Mesendoderm (in vitro differentiated cells): ENCODE results near the gene TSPOAP1.

Experiments
- DNase-seq: peaks from one replicate; pipeline ENCODE4 v3.0.0; 2013
- H2AK5ac ChIP-seq: 2 replicates; pipeline ENCODE4 v1.6.1; 2013; ENCODE audit warnings: low read length, inconsistent platforms
- H2BK120ac ChIP-seq: 2 replicates; pipeline ENCODE4 v1.6.1; 2013; ENCODE audit warnings: low read depth, mild to moderate bottlenecking, low read length, moderate library complexity, mixed read lengths
- H2BK15ac ChIP-seq: replicated peaks from 2 replicates; pipeline ENCODE4 v1.6.1; 2013; ENCODE audit warnings: low read depth, mild to moderate bottlenecking, moderate library complexity
- H2BK5ac ChIP-seq: 2 replicates; pipeline ENCODE4 v1.6.1; 2013; ENCODE audit warnings: low read length, inconsistent platforms
- H3K18ac ChIP-seq: 2 replicates; pipeline ENCODE4 v1.6.1; 2013; ENCODE audit warnings: mild to moderate bottlenecking, low read length, mixed read lengths
- H3K23ac ChIP-seq: one replicate; pipeline ENCODE4 v1.6.1; 2013; ENCODE audit warnings: low read length
- H3K27ac ChIP-seq: 2 replicates; pipeline ENCODE4 v1.5.1; 2013; ENCODE audit warnings: low read depth, mild to moderate bottlenecking, inconsistent platforms, low read length, moderate library complexity
- H3K27me3 ChIP-seq: 2 replicates; pipeline ENCODE4 v1.6.1; 2013; ENCODE audit warnings: low read length, control low read depth, mild to moderate bottlenecking, inconsistent platforms; ENCODE audit not compliant: insufficient read depth, poor library complexity
- H3K36me3 ChIP-seq: 2 replicates; pipeline ENCODE4 v1.6.1; 2013; ENCODE audit warnings: low read length, inconsistent platforms; ENCODE audit not compliant: control insufficient read depth, insufficient read depth
- H3K4ac ChIP-seq: one replicate; pipeline ENCODE4 v1.6.1; 2013; ENCODE audit warnings: low read depth, mild to moderate bottlenecking, low read length, moderate library complexity
- H3K4me1 ChIP-seq: 2 replicates; pipeline ENCODE4 v1.6.1; 2013; ENCODE audit warnings: low read depth, low read length, inconsistent platforms; ENCODE audit not compliant: control insufficient read depth
- H3K4me2 ChIP-seq: 2 replicates; pipeline ENCODE4 v1.6.1; 2013; ENCODE audit warnings: low read length
- H3K4me3 ChIP-seq: 2 replicates; pipeline ENCODE4 v1.5.1; 2013; ENCODE audit warnings: mild to moderate bottlenecking, low read length
- H3K56ac ChIP-seq: one replicate; pipeline ENCODE4 v1.6.1; 2013; ENCODE audit warnings: low read length
- H3K79me1 ChIP-seq: 2 replicates; pipeline ENCODE4 v1.6.1; 2013; ENCODE audit warnings: low read length, inconsistent platforms
- H3K79me2 ChIP-seq: 2 replicates; pipeline ENCODE4 v1.6.1; 2013; ENCODE audit warnings: mild to moderate bottlenecking, low read length; ENCODE audit not compliant: control insufficient read depth, insufficient read depth
- H3K9ac ChIP-seq: 2 replicates; pipeline ENCODE4 v1.6.1; 2013; ENCODE audit warnings: low read length, inconsistent platforms
- H4K5ac ChIP-seq: one replicate; pipeline ENCODE4 v1.6.1; 2013; ENCODE audit warnings: low read length
- H4K8ac ChIP-seq: one replicate; pipeline ENCODE4 v1.6.1; 2013; ENCODE audit warnings: low read depth, mild to moderate bottlenecking, control low read depth, low read length, moderate library complexity
- WGBS: extraction: QIAGEN DNeasy Blood & Tissue Kit; methylation state at CpG from one replicate; pipeline ENCODE4 v1.1.7; 2013; ENCODE audit warnings: low lambda C conversion rate, missing lambda C conversion rate; ENCODE audit not compliant: insufficient coverage; ENCODE audit errors: extremely low coverage; 5-methylcytosine and 5-hydroxymethylcytosine counted together

Gene TSPOAP1

GRCh38 chr17:58339755-58340404 lies 11.3 kb upstream of the TSPOAP1 start:
- Histone ChIP-seq H3K27me3 (no peaks in the 10 kb centered on the region), H3K27ac (peak overlapping the region; percentile 71), H3K4me1 (peaks cover 24% of the 10 kb centered on the region), H3K4me2 (no peak overlapping the region), H3K18ac (no peak overlapping the region), H4K8ac (no peak overlapping the region), H3K23ac (no peak overlapping the region), H2BK5ac (peak overlapping the region; percentile 39), H2AK5ac (peak overlapping the region; percentile 5), H3K4me3 (no peak overlapping the region), H3K4ac (no peak overlapping the region), H3K56ac (peak overlapping the region; percentile 76), H2BK15ac (no peak overlapping the region), H3K36me3 (peaks cover 1% of the 10 kb centered on the region), H3K9ac (peak overlapping the region; percentile 37), H3K79me2 (no peaks in the 10 kb centered on the region), H3K79me1 (no peaks in the 10 kb centered on the region), H2BK120ac (no peak overlapping the region), H4K5ac (no peak overlapping the region)
- no peak for DNase-seq
- WGBS, result no CpG with 5 or more reads among the region's 6 CpGs

GRCh38 chr17:58338841-58339754 lies 10.5 kb upstream of the TSPOAP1 start:
- Histone ChIP-seq H4K8ac (no peak overlapping the region), H3K4me1 (peaks cover 24% of the 10 kb centered on the region), H3K36me3 (no peaks in the 10 kb centered on the region), H3K79me1 (no peaks in the 10 kb centered on the region), H3K27ac (peak overlapping the region; percentile 88), H2BK120ac (no peak overlapping the region), H3K4me3 (no peak overlapping the region), H3K27me3 (no peaks in the 10 kb centered on the region), H4K5ac (no peak overlapping the region), H3K4ac (peak overlapping the region; percentile 91), H3K18ac (peak overlapping the region; percentile 15), H2BK15ac (no peak overlapping the region), H3K79me2 (no peaks in the 10 kb centered on the region), H3K23ac (no peak overlapping the region), H2BK5ac (peak overlapping the region; percentile 51), H3K56ac (peak overlapping the region; percentile 76), H3K9ac (peak overlapping the region; percentile 37), H2AK5ac (peak overlapping the region; percentile 39), H3K4me2 (no peak overlapping the region)
- peak; percentile 94 for DNase-seq
- WGBS, result no CpG with 5 or more reads among the region's 10 CpGs

- Histone ChIP-seq H2BK120ac (peak overlapping the region; percentile 54), H3K36me3 (no peaks in the 10 kb centered on the region), H2AK5ac (peak overlapping the region; percentile 39), H3K4me1 (peaks cover 24% of the 10 kb centered on the region), H3K4me3 (no peak overlapping the region), H4K5ac (no peak overlapping the region), H3K23ac (no peak overlapping the region), H4K8ac (no peak overlapping the region), H3K79me1 (no peaks in the 10 kb centered on the region), H3K27me3 (no peaks in the 10 kb centered on the region), H3K79me2 (no peaks in the 10 kb centered on the region), H2BK5ac (peak overlapping the region; percentile 88), H3K9ac (peak overlapping the region; percentile 22), H3K18ac (peak overlapping the region; percentile 91), H2BK15ac (no peak overlapping the region), H3K27ac (peak overlapping the region; percentile 88), H3K56ac (peak overlapping the region; percentile 76), H3K4ac (peak overlapping the region; percentile 91), H3K4me2 (no peak overlapping the region)
- DNase-seq, result no peak
- WGBS, result no CpG with 5 or more reads among the region's 3 CpGs
Measured at GRCh38 chr17:58338454-58338840, 9.9 kb upstream of the TSPOAP1 start.

GRCh38 chr17:58337600-58338453 lies 9.2 kb upstream of the TSPOAP1 start:
- Histone ChIP-seq H3K4ac (peak overlapping the region; percentile 94), H3K27ac (peak overlapping the region; percentile 88), H3K4me1 (peaks cover 24% of the 10 kb centered on the region), H2BK5ac (peak overlapping the region; percentile 88), H2BK15ac (no peak overlapping the region), H3K4me2 (no peak overlapping the region), H2AK5ac (no peak overlapping the region), H3K27me3 (no peaks in the 10 kb centered on the region), H3K18ac (peak overlapping the region; percentile 91), H3K23ac (no peak overlapping the region), H3K56ac (peak overlapping the region; percentile 90), H3K9ac (peak overlapping the region; percentile 71), H4K8ac (peak overlapping the region; percentile 42), H3K36me3 (no peaks in the 10 kb centered on the region), H3K79me2 (no peaks in the 10 kb centered on the region), H3K79me1 (no peaks in the 10 kb centered on the region), H4K5ac (peak overlapping the region; percentile 5), H2BK120ac (peak overlapping the region; percentile 54), H3K4me3 (no peak overlapping the region)
- WGBS, result no CpG with 5 or more reads among the region's 23 CpGs
- peak; percentile 93 for DNase-seq

- Histone ChIP-seq H3K23ac (no peak overlapping the region), H3K36me3 (no peaks in the 10 kb centered on the region), H3K4ac (no peak overlapping the region), H4K8ac (no peak overlapping the region), H2AK5ac (no peak overlapping the region), H2BK5ac (no peak overlapping the region), H3K4me2 (no peak overlapping the region), H3K9ac (peak overlapping the region; percentile 71), H2BK15ac (no peak overlapping the region), H3K79me2 (no peaks in the 10 kb centered on the region), H3K4me3 (no peak overlapping the region), H3K56ac (peak overlapping the region; percentile 90), H3K79me1 (no peaks in the 10 kb centered on the region), H3K4me1 (peaks cover 24% of the 10 kb centered on the region), H3K27me3 (no peaks in the 10 kb centered on the region), H3K27ac (peak overlapping the region; percentile 88), H4K5ac (peak overlapping the region; percentile 5), H2BK120ac (no peak overlapping the region), H3K18ac (peak overlapping the region; percentile 91)
- DNase-seq, result peak; percentile 70
- whole genome bisulfite sequencing, result no CpG with 5 or more reads among the region's 7 CpGs
Measured at GRCh38 chr17:58337210-58337599, 8.6 kb upstream of the TSPOAP1 start.
